Psoas muscle (tissue), 7 donors: ENCODE results near the gene GSTT2B. TPM values are rescaled to one million over a fixed set of nuclear protein-coding genes. Genes with fewer than 3 reads are reported as not detected.

ENCODE experiments used
- polyA plus RNA-seq, 3 donors: library from polyadenylated mRNA; stranded (reverse); fragments of 200-250 nt; gene quantifications; one replicate each; pipeline ENCODE4 v1.2.3, GENCODE V29; 2013
- total RNA-seq, 4 donors: library from RNA; stranded (reverse); fragmentation: NEBNext Ultra II Directional in 2 of 4; extraction: Animal tissue kit (Norgen Biotek cat#: 25700) in 2 of 4; gene quantifications; one replicate each; pipeline versions ENCODE4 v1.2.1 to v1.2.4, GENCODE V29; 2021 to 2023
- donor health status: healthy with polysubstance abuse.
- donor health status: DM: no; HTN: no; CAD: no; lungs with moderate emphysema.
- donor health status: Bipolar disorder and iron deficiency.
- donor health status: healthy.
- donor health status: DM: no; HTN: no; CAD: no.
- donor health status: DM: no; HTN: no; CAD: no.
- donor health status: DM: yes; HTN: yes; CAD: no.

Gene GSTT2B
- total and polyA plus RNA-seq, 7 donors = 4.0 to 27.5 (median 12.3) TPM

Other genes with a start within 250 kb of the GSTT2B start
- 10 to 100 TPM in 1 of 4 donors, 1 to 10 TPM in 3; 2.1 to 12.9 (median 4.0) TPM for gene ZNF70, start 210.1 kb downstream of the GSTT2B start, total RNA-seq
- 1 to 10 TPM; 1.2 to 3.8 (median 1.8) TPM for gene ZNF70, start 210.1 kb downstream of the GSTT2B start, polyA plus RNA-seq
- 1 to 10 TPM in 2 of 4 donors, under 1 TPM in 2; 0.79 to 3.2 (median 0.99) TPM for gene VPREB3, start 206.8 kb downstream of the GSTT2B start, total RNA-seq
- gene VPREB3, start 206.8 kb downstream of the GSTT2B start, polyA plus RNA-seq = under 1 TPM; 0.61 to 0.89 (median 0.82) TPM
- under 1 TPM in 1 of 4 donors, not detected in 3; 0.34 TPM for gene C22orf15, start 198.2 kb downstream of the GSTT2B start, total RNA-seq
- under 1 TPM in 1 of 3 donors, not detected in 2; 0.04 TPM for gene C22orf15, start 198.2 kb downstream of the GSTT2B start, polyA plus RNA-seq
- gene CHCHD10, start 193.2 kb downstream of the GSTT2B start, total RNA-seq = 1,000 to 10,000 TPM in 1 of 4 donors, 100 to 1,000 TPM in 3; 659 to 1,066 (median 865) TPM
- 100 to 1,000 TPM; 460 to 861 (median 645) TPM for gene CHCHD10, start 193.2 kb downstream of the GSTT2B start, polyA plus RNA-seq
- 1 to 10 TPM; 1.3 to 2.9 (median 1.5) TPM for gene MMP11, start 188.3 kb downstream of the GSTT2B start, total RNA-seq
- gene MMP11, start 188.3 kb downstream of the GSTT2B start, polyA plus RNA-seq = under 1 TPM; 0.35 to 0.47 (median 0.43) TPM
- gene SMARCB1, start 174.2 kb downstream of the GSTT2B start, total RNA-seq = 10 to 100 TPM; 21.9 to 76.6 (median 48.3) TPM
- gene SMARCB1, start 174.2 kb downstream of the GSTT2B start, polyA plus RNA-seq = 10 to 100 TPM; 20.7 to 47.6 (median 38.4) TPM
- 1 to 10 TPM in 2 of 4 donors, under 1 TPM in 2; 0.54 to 4.4 (median 1.1) TPM for gene DERL3, start 122.2 kb downstream of the GSTT2B start, total RNA-seq
- gene DERL3, start 122.2 kb downstream of the GSTT2B start, polyA plus RNA-seq = 1 to 10 TPM in 1 of 3 donors, under 1 TPM in 2; 0.22 to 1.1 (median 0.92) TPM
- gene SLC2A11, start 103.3 kb downstream of the GSTT2B start, total RNA-seq = 10 to 100 TPM in 1 of 4 donors, 1 to 10 TPM in 3; 4.2 to 11.8 (median 6.3) TPM
- 10 to 100 TPM in 1 of 3 donors, 1 to 10 TPM in 2; 3.7 to 12.7 (median 4.9) TPM for gene SLC2A11, start 103.3 kb downstream of the GSTT2B start, polyA plus RNA-seq
- gene MIF, start 66.8 kb downstream of the GSTT2B start, total RNA-seq = 100 to 1,000 TPM; 110 to 167 (median 139) TPM
- 100 to 1,000 TPM; 125 to 277 (median 131) TPM for gene MIF, start 66.8 kb downstream of the GSTT2B start, polyA plus RNA-seq
- 1 to 10 TPM in 1 of 4 donors, under 1 TPM in 3; 0.77 to 2.4 (median 0.96) TPM for gene DDTL, start 5.7 kb upstream of the GSTT2B start, total RNA-seq
- gene DDTL, start 5.7 kb upstream of the GSTT2B start, polyA plus RNA-seq = 1 to 10 TPM in 2 of 3 donors, under 1 TPM in 1; 0.94 to 6.6 (median 1.6) TPM
- 10 to 100 TPM; 57.3 to 85.3 (median 82.9) TPM for gene DDT, start 13.2 kb upstream of the GSTT2B start, total RNA-seq
- 100 to 1,000 TPM; 155 to 239 (median 233) TPM for gene DDT, start 13.2 kb upstream of the GSTT2B start, polyA plus RNA-seq
- under 1 TPM in 1 of 4 donors, not detected in 3; 0.34 TPM for gene GSTT2, start 18.9 kb upstream of the GSTT2B start, total RNA-seq
- under 1 TPM; 0.12 to 0.89 (median 0.25) TPM for gene GSTT2, start 18.9 kb upstream of the GSTT2B start, polyA plus RNA-seq
- not detected for gene GSTT4, start 44.3 kb upstream of the GSTT2B start, total RNA-seq
- gene GSTT4, start 44.3 kb upstream of the GSTT2B start, polyA plus RNA-seq = not detected
- gene CABIN1, start 50.1 kb upstream of the GSTT2B start, total RNA-seq = 10 to 100 TPM; 14.9 to 23.8 (median 21.1) TPM
- gene CABIN1, start 50.1 kb upstream of the GSTT2B start, polyA plus RNA-seq = 10 to 100 TPM; 10.5 to 14.1 (median 14.0) TPM
- gene SUSD2, start 220.3 kb upstream of the GSTT2B start, total RNA-seq = 1 to 10 TPM; 1.1 to 1.8 (median 1.4) TPM
- gene SUSD2, start 220.3 kb upstream of the GSTT2B start, polyA plus RNA-seq = 1 to 10 TPM; 1.1 to 1.4 (median 1.3) TPM